Brain microvascular endothelial cell (primary cell): Measurements from ENCODE around the gene EED.

Source experiments
- DNase-seq: peaks from one replicate; pipeline ENCODE4 v3.0.0-alpha.2; 2020
- H3K27ac ChIP-seq: fragments of 250-450 bp; sonication (Bioruptor Pico); 2 replicates; pipeline ENCODE4 v1.5.1; 2020; ENCODE audit warnings: mild to moderate bottlenecking, moderate library complexity
- H3K27me3 ChIP-seq: fragments of 250-450 bp; sonication (Bioruptor Pico); replicated peaks from 2 replicates; pipeline ENCODE4 v1.5.1; 2020; ENCODE audit warnings: mild to moderate bottlenecking
- H3K36me3 ChIP-seq: fragments of 250-450 bp; sonication (Bioruptor Pico); replicated peaks from 2 replicates; pipeline ENCODE4 v1.5.1; 2020; ENCODE audit warnings: mild to moderate bottlenecking
- H3K4me3 ChIP-seq: 2 replicates; pipeline ENCODE4 v1.5.1; 2011; ENCODE audit warnings: low read depth, mild to moderate bottlenecking, control low read depth, low read length, moderate library complexity
- CTCF ChIP-seq: IDR thresholded peaks from 2 replicates; pipeline ENCODE4 v1.5.1; 2011; ENCODE audit warnings: low read depth, mild to moderate bottlenecking, moderate library complexity, low read length, control low read depth, inconsistent platforms; ENCODE audit errors: missing control alignments
- in situ Hi-C: cut with HindIII; loops from 2 replicates; pipeline ENCODE4 v1.10.0; 2017; ENCODE audit warnings: low sequenced_read_pairs, low pct_ligation_motif_present

Gene EED

GRCh38 chr11:86257446-86257845 lies 12.9 kb downstream of the EED start:
- H3K4me3 ChIP-seq, result no peak overlapping the region
- no peak overlapping the region for H3K27ac ChIP-seq
- peaks cover 2% of the 10 kb centered on the region for H3K36me3 ChIP-seq
- in situ Hi-C loops, result no loop called here
- TF ChIP-seq CTCF, result no peak
- no peak for DNase-seq
- H3K27me3 ChIP-seq, result no peaks in the 10 kb centered on the region

GRCh38 chr11:86259730-86260129 lies 15.2 kb downstream of the EED start:
- H3K4me3 ChIP-seq, result no peak overlapping the region
- no peak for TF ChIP-seq CTCF
- H3K27ac ChIP-seq, result no peak overlapping the region
- in situ Hi-C loops, result no loop called here
- H3K36me3 ChIP-seq, result peaks cover 7% of the 10 kb centered on the region
- H3K27me3 ChIP-seq, result no peaks in the 10 kb centered on the region
- no peak for DNase-seq

GRCh38 chr11:86261328-86261727 lies 16.8 kb downstream of the EED start:
- Histone ChIP-seq H3K4me3 (no peak overlapping the region), H3K27me3 (no peaks in the 10 kb centered on the region), H3K27ac (no peak overlapping the region), H3K36me3 (peaks cover 9% of the 10 kb centered on the region)
- TF ChIP-seq CTCF, result no peak
- DNase-seq, result no peak
- in situ Hi-C loops, result no loop called here

GRCh38 chr11:86262387-86262786 lies 17.8 kb downstream of the EED start:
- Histone ChIP-seq H3K4me3 (no peak overlapping the region), H3K27me3 (no peaks in the 10 kb centered on the region), H3K36me3 (peaks cover 9% of the 10 kb centered on the region), H3K27ac (no peak overlapping the region)
- no peak for DNase-seq
- in situ Hi-C loops, result no loop called here
- no peak for TF ChIP-seq CTCF

GRCh38 chr11:86264649-86265048 lies 20.1 kb downstream of the EED start:
- H3K27me3 ChIP-seq, result no peaks in the 10 kb centered on the region
- DNase-seq, result no peak
- H3K4me3 ChIP-seq, result no peak overlapping the region
- H3K36me3 ChIP-seq, result peaks cover 12% of the 10 kb centered on the region
- in situ Hi-C loops, result no loop called here
- no peak overlapping the region for H3K27ac ChIP-seq
- no peak for TF ChIP-seq CTCF

GRCh38 chr11:86265194-86265593 lies 20.6 kb downstream of the EED start:
- in situ Hi-C loops, result no loop called here
- TF ChIP-seq CTCF, result no peak
- no peak overlapping the region for H3K4me3 ChIP-seq
- DNase-seq, result no peak
- no peaks in the 10 kb centered on the region for H3K27me3 ChIP-seq
- H3K36me3 ChIP-seq, result peaks cover 12% of the 10 kb centered on the region
- no peak overlapping the region for H3K27ac ChIP-seq
